ENCODE data around the gene FADS3. TPM values are rescaled to one million over a fixed set of nuclear protein-coding genes. Genes with fewer than 3 reads are reported as not detected.
A peak's percentile ranks its signal among the peaks of the same experiment; 100 is the strongest.

FADS3 gene
- total RNA-seq, 1 donor from 2014 or later, result 13.5 TPM

GRCh38 chr11:61918938-61919704 lies 27.8 kb upstream of the FADS3 start:
- Mint-ChIP-seq H3K4me1 (peaks cover 7% of the 10 kb centered on the region), H3K36me3 (ENCODE audit: low read depth) (no peaks in the 10 kb centered on the region), H3K9me3 (no peaks in the 10 kb centered on the region), H3K4me3 (no peak overlapping the region), H3K27ac (no peak overlapping the region), H3K27me3 (peaks cover 54% of the 10 kb centered on the region)
- intact Hi-C loops (cut with micrococcal nuclease), result no loop called here
- no peak for DNase-seq

DNA sequence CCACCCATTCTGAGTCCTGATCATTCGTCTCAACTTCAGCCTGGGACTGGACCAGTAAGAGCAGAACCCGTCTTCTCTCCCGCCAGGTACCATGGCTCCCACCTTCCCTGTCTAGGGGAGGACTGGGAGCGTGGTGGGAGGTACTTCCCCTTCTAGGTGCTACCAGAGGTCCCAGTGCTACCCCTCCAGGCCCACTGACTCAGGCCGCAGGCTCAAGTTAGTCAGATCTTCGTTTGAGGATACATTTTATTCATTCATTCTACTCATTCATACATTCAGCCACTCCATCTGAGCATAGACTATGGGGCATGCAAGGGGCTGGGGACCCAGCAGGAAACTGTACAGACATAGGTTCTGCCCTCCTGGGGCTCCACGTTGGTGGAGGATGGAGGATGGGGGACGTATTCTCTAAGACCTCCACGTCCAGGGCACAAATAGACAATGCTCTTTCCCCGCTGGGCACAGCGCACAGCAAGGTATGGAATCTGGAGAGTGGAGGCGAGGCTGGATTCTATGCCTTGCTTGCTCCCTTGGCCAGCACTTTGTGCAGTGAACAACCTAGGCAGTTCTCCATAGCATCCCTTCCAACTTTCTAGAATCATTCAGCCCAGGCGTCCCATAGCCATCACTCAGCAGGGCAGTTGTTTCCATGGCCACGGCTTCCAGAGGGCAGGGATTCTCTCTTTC lies 27.0 kb upstream of the FADS3 start:
- Mint-ChIP-seq H3K4me3 (peak overlapping the region; percentile 84), H3K36me3 (ENCODE audit: low read depth) (no peaks in the 10 kb centered on the region), H3K27me3 (peaks cover 57% of the 10 kb centered on the region), H3K27ac (no peak overlapping the region), H3K9me3 (no peaks in the 10 kb centered on the region), H3K4me1 (peaks cover 7% of the 10 kb centered on the region)
- DNase-seq, result no peak
- intact Hi-C loops (cut with micrococcal nuclease), result no loop called here

DNA sequence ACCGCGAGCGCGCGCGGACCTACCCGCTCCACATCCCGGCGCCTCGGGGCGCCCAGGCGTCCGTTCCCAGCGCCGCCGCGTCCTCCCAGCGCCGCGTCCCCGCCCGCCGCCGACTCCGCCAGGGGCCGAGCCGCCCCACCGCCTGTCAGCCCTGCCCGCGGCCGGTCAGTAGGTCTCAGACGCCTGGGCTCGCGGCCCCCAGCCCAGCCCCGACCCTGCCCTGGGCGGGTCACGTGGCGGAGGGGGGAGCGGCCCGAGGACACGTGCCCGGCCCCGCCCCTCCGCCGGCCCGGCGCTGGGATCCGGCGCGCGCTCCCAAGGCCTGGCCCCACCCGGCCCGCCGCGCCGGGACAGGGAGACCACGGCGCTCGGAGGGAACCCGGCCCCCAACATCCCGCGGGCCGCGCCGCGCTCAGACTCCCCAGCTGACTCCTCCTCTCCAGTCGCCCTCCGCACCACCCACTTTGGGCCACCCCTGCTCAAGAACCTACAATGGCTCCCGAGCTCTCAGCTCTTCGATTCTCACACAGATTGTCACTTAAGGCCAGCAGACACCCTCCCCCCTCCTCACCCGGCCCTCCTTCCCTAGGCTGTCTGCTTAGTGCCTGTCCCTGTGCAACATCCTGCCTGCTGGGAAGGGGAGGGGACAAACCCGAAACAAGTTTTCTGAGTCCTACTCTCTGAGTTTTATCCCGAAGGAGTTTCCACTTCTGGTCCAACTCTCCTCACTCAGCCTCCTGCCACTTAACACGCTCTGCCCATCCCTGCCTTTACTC lies 26.2 kb upstream of the FADS3 start, which contains the start of gene RAB3IL1:
TSS of gene RAB3IL1 (minus strand) at position 233 of the 776 bp plus-strand sequence. CDS start at position 34, 199 bp downstream.
- H3K27ac Mint-ChIP-seq, result no peak within 1 kb of the TSS
- H3K27me3 Mint-ChIP-seq, result peaks cover 56% of the 10 kb centered on the region
- peaks cover 9% of the 10 kb centered on the region for H3K4me1 Mint-ChIP-seq
- peak; percentile 72 for DNase-seq
- peak within 1 kb of the TSS; percentile 84 for H3K4me3 Mint-ChIP-seq
- no peaks in the 10 kb centered on the region for H3K36me3 Mint-ChIP-seq (ENCODE audit: low read depth)
- H3K9me3 Mint-ChIP-seq, result no peaks in the 10 kb centered on the region
- intact Hi-C loops (cut with micrococcal nuclease), result no loop called here

DNA sequence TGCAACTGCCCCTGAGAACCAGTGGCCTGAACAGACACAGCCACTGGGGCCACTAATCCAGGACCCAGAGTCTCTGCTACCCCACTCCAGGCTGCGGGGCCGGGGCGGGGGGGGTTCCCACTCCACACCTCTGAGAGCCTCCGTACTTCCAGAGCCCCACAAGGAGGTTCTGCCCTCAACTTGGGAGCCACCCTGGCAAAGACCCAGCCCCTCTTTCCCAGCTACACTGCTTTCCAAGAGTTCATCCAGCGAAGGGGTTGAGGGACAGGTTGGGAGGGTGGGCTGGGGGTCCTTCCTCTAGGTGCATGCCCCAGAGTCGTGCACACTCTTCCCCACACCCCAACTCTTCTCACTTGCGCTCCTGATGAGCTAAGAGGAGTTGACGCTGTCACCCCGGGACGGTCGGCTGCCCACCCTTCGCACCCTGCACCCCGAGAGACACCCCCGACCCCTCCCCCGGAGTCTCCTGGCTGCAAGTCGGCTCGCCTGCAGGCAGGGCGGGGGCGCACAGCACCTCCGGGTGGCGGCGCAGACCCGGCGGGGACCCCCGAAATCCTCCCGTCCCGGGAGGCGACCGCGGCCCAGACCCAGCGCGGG lies 25.5 kb upstream of the FADS3 start:
- DNase-seq, result no peak
- peaks cover 10% of the 10 kb centered on the region for H3K4me1 Mint-ChIP-seq
- H3K27me3 Mint-ChIP-seq, result peaks cover 58% of the 10 kb centered on the region
- H3K36me3 Mint-ChIP-seq (ENCODE audit: low read depth), result no peaks in the 10 kb centered on the region
- intact Hi-C loops (cut with micrococcal nuclease), result no loop called here
- H3K9me3 Mint-ChIP-seq, result no peaks in the 10 kb centered on the region
- peak overlapping the region; percentile 51 for H3K4me3 Mint-ChIP-seq
- no peak overlapping the region for H3K27ac Mint-ChIP-seq

GRCh38 chr11:61914471-61915171 lies 23.3 kb upstream of the FADS3 start:
- no peaks in the 10 kb centered on the region for H3K36me3 Mint-ChIP-seq (ENCODE audit: low read depth)
- peaks cover 10% of the 10 kb centered on the region for H3K4me1 Mint-ChIP-seq
- H3K4me3 Mint-ChIP-seq, result no peak overlapping the region
- H3K27me3 Mint-ChIP-seq, result peaks cover 47% of the 10 kb centered on the region
- DNase-seq, result no peak
- H3K27ac Mint-ChIP-seq, result no peak overlapping the region
- no peaks in the 10 kb centered on the region for H3K9me3 Mint-ChIP-seq
- intact Hi-C loops (cut with micrococcal nuclease), result no loop called here

GRCh38 chr11:61913699-61914395 lies 22.5 kb upstream of the FADS3 start:
- DNase-seq, result no peak
- Mint-ChIP-seq H3K27ac (no peak overlapping the region), H3K27me3 (peaks cover 40% of the 10 kb centered on the region), H3K4me3 (no peak overlapping the region), H3K9me3 (no peaks in the 10 kb centered on the region), H3K4me1 (peaks cover 10% of the 10 kb centered on the region), H3K36me3 (ENCODE audit: low read depth) (no peaks in the 10 kb centered on the region)
- intact Hi-C loops (cut with micrococcal nuclease), result no loop called here

GRCh38 chr11:61912991-61913698 lies 21.8 kb upstream of the FADS3 start:
- no peaks in the 10 kb centered on the region for H3K9me3 Mint-ChIP-seq
- no peaks in the 10 kb centered on the region for H3K36me3 Mint-ChIP-seq (ENCODE audit: low read depth)
- no peak overlapping the region for H3K4me3 Mint-ChIP-seq
- H3K27ac Mint-ChIP-seq, result no peak overlapping the region
- intact Hi-C loops (cut with micrococcal nuclease), result no loop called here
- peaks cover 9% of the 10 kb centered on the region for H3K4me1 Mint-ChIP-seq
- no peak for DNase-seq
- peaks cover 33% of the 10 kb centered on the region for H3K27me3 Mint-ChIP-seq

DNA sequence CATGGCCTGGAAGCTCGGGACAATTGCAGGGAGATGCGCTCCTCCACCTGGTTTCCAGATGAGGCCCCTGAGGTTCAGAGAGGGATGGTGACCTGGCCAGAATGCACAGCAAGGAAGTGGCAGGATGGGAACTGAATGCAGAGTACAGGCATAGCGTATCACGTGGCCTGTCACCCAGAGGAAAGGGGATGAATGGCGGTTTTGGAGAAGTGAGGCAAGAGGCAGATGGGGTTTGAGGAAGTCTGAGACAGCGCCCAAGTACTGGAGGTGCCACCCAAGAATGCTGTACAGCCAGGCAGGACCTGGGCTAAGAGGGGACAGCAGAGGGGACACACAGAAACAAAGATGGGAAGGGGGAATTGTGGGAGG lies 21.2 kb upstream of the FADS3 start:
- peaks cover 3% of the 10 kb centered on the region for H3K4me1 Mint-ChIP-seq
- H3K4me3 Mint-ChIP-seq, result no peak overlapping the region
- intact Hi-C loops (cut with micrococcal nuclease), result no loop called here
- H3K36me3 Mint-ChIP-seq (ENCODE audit: low read depth), result no peaks in the 10 kb centered on the region
- no peaks in the 10 kb centered on the region for H3K9me3 Mint-ChIP-seq
- H3K27me3 Mint-ChIP-seq, result peaks cover 27% of the 10 kb centered on the region
- no peak for DNase-seq
- H3K27ac Mint-ChIP-seq, result no peak overlapping the region

DNA sequence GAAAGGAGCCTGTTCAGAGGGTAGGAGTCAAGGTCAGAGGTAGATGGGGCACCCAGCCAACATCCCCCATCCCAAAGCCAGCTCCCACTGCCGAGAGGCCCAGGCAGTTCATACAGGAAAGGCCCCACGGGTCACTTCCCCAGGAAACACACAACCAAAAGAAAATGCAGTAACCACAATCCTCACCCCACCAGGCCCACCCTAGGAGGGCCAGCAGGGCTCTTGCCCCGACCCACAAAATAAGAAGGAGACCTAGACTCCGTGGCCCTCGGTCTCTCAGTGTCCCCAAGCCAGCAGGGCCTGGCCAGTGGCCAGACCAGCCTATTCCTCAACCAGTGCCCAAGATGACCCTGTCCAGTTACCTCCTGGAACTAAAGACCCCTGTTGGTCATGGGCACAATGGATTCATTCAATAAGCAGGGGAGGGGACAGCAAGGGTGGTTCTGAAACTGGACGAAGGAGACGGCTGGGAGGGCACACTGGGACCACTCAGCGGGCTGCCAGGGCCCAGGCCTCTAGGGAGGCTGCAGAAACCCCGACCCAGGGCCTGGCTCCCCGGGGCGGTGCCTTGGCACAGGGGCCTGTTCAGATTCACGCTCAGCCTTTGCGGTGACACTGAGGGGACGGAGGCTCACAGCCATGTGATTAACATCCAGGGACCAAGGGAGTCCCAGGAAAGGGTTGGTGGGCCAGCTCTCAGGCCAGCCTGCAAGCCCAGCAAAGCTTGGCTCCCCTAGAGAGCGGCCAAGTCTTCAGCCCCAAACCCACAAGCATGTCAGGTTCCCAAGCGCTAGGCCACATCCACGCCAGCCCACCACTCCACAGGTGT lies 20.6 kb upstream of the FADS3 start:
- no peak overlapping the region for H3K4me3 Mint-ChIP-seq
- H3K4me1 Mint-ChIP-seq, result peaks cover 3% of the 10 kb centered on the region
- DNase-seq, result no peak
- H3K9me3 Mint-ChIP-seq, result no peaks in the 10 kb centered on the region
- no peaks in the 10 kb centered on the region for H3K36me3 Mint-ChIP-seq (ENCODE audit: low read depth)
- peaks cover 27% of the 10 kb centered on the region for H3K27me3 Mint-ChIP-seq
- intact Hi-C loops (cut with micrococcal nuclease), result no loop called here
- H3K27ac Mint-ChIP-seq, result no peak overlapping the region

GRCh38 chr11:61911128-61911700 lies 19.9 kb upstream of the FADS3 start:
- Mint-ChIP-seq H3K4me1 (peaks cover 3% of the 10 kb centered on the region), H3K27me3 (peaks cover 22% of the 10 kb centered on the region), H3K36me3 (ENCODE audit: low read depth) (no peaks in the 10 kb centered on the region), H3K9me3 (no peaks in the 10 kb centered on the region), H3K4me3 (no peak overlapping the region), H3K27ac (no peak overlapping the region)
- intact Hi-C loops (cut with micrococcal nuclease), result no loop called here
- no peak for DNase-seq

DNA sequence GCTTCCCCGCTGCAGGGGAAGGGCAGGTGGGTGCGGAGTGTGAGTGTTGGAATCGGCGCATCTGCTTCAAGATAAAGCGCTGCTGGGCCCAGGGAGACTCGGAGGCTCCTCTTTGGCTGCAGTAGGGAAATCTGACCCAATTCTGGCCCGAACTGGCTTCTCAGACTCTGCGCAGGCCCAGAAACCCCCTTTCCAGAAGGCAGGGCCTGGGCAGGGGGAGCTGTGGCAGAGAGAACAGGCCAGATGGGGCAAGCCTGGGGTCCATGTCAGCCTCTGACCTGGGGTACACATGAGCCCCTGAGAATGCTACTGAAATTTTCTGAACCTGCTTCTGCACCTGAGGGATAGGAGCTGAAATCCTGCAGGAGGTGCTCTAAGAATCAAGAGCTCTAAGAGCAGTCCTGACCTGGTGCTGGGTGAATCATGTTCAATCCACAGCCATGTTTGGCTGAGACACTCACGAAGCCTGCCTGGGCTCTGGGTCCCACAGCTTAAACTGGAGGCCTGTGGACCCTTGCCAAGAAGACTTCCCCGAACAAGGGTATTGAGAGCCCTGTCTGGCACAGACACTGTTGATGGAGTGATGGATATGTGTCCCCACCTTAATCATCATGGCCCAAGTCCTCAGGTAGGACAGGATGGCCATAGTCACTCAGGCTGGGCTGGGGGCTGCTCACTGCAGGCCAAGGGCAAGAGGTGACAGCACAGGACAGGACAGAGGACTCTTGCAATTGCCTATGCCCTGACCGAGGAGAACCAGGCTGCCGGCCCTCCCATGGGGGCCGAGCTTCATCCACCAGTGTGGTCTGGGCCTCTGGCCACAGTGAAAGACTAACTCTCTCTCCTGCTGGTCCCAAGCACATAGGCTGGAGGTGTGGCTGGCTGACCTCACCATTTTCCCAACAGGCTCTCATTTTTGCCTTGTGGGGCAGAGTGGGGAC lies 19.1 kb upstream of the FADS3 start:
- Mint-ChIP-seq H3K9me3 (no peaks in the 10 kb centered on the region), H3K4me1 (peaks cover 3% of the 10 kb centered on the region), H3K36me3 (ENCODE audit: low read depth) (no peaks in the 10 kb centered on the region), H3K4me3 (no peak overlapping the region), H3K27me3 (peaks cover 18% of the 10 kb centered on the region), H3K27ac (no peak overlapping the region)
- intact Hi-C loops (cut with micrococcal nuclease), result no loop called here
- DNase-seq, result no peak
